Measurements from ENCODE around the gene MARK1.

DNA sequence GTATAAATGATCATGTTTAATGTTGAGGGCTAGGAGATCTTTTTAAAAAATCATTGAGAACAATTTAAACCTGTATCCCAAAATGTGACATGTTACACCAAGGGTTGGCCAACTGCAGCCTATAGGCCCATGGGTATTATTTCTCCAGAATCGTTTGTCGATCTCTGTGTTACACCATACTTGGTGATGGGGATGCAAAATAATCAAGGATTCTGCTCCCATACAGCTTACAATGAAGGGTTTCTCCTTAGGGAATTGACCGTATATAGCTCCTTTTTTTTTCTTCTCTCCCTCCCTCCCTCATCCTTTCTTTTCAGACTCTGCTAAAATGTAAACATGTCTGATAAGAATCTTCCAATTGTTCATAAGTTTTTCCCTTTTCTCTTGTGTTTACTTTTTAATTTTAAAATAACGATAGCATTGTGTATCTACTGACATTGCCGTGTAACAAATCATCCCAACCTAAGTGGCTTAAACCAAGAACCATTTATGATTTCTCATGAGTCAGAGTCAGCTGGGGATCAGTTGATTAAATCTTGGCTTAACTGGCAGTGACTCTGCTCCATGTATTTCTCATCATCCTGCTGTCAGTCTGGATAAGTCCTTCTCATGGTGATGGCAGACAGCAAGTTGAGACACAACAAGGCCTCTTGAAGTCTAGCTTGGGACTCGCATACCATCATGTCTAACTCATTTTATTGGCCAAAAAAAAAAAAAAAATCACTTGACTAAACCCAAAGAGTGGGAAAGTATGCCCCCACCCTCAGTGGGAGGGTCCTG lies 48.0 kb downstream of the MARK1 start:
- TF ChIP-seq, protein P1, sequence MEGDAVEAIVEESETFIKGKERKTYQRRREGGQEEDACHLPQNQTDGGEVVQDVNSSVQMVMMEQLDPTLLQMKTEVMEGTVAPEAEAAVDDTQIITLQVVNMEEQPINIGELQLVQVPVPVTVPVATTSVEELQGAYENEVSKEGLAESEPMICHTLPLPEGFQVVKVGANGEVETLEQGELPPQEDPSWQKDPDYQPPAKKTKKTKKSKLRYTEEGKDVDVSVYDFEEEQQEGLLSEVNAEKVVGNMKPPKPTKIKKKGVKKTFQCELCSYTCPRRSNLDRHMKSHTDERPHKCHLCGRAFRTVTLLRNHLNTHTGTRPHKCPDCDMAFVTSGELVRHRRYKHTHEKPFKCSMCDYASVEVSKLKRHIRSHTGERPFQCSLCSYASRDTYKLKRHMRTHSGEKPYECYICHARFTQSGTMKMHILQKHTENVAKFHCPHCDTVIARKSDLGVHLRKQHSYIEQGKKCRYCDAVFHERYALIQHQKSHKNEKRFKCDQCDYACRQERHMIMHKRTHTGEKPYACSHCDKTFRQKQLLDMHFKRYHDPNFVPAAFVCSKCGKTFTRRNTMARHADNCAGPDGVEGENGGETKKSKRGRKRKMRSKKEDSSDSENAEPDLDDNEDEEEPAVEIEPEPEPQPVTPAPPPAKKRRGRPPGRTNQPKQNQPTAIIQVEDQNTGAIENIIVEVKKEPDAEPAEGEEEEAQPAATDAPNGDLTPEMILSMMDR (IDR thresholded peaks at IDR 0.05), result no peak
- TF ChIP-seq POLR2A (IDR thresholded peaks at IDR 0.05), result no peak
